IMR-90 (cell line): ENCODE measurements around the gene CUX1.

Experiments used
- MXI1 ChIP-seq: IDR thresholded peaks from 2 replicates; pipeline ENCODE4 v1.6.1; 2012; ENCODE audit warnings: low read depth, mild to moderate bottlenecking, low read length, moderate library complexity, borderline replicate concordance
- POLR2A ChIP-seq: IDR thresholded peaks from 2 replicates; pipeline ENCODE4 v1.6.1; 2012; ENCODE audit warnings: mild to moderate bottlenecking, low read depth, low read length
- RCOR1 ChIP-seq: IDR thresholded peaks from 2 replicates; pipeline ENCODE4 v1.6.1; 2012; ENCODE audit warnings: mild to moderate bottlenecking, low read length, improper control_type of control experiment; ENCODE audit not compliant: insufficient replicate concordance
- SMC3 ChIP-seq: fragments of 150-350 bp; IDR thresholded peaks from 2 replicates; pipeline ENCODE4 v1.6.1; 2016; ENCODE audit warnings: low read depth, mild to moderate bottlenecking, antibody characterized with exemption, low read length, moderate library complexity
- TF ChIP-seq, protein P1 (sequence below): conservative IDR thresholded peaks from 2 replicates; pipeline ENCODE4 v1.5.1; 2012; ENCODE audit warnings: mild to moderate bottlenecking, low read depth, low read length, improper control_type of control experiment
- TF ChIP-seq, protein P2 (sequence below): fragments of 150-350 bp; IDR thresholded peaks from 2 replicates; pipeline ENCODE4 v1.6.1; 2017; ENCODE audit warnings: mild to moderate bottlenecking, antibody characterized with exemption, low read length, low read depth

GRCh38 chr7:102284399-102284798, 467.0 kb downstream of the CUX1 start:
- no peak for TF ChIP-seq MXI1
- TF ChIP-seq, protein P1, sequence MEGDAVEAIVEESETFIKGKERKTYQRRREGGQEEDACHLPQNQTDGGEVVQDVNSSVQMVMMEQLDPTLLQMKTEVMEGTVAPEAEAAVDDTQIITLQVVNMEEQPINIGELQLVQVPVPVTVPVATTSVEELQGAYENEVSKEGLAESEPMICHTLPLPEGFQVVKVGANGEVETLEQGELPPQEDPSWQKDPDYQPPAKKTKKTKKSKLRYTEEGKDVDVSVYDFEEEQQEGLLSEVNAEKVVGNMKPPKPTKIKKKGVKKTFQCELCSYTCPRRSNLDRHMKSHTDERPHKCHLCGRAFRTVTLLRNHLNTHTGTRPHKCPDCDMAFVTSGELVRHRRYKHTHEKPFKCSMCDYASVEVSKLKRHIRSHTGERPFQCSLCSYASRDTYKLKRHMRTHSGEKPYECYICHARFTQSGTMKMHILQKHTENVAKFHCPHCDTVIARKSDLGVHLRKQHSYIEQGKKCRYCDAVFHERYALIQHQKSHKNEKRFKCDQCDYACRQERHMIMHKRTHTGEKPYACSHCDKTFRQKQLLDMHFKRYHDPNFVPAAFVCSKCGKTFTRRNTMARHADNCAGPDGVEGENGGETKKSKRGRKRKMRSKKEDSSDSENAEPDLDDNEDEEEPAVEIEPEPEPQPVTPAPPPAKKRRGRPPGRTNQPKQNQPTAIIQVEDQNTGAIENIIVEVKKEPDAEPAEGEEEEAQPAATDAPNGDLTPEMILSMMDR: no peak
- TF ChIP-seq, protein P2, sequence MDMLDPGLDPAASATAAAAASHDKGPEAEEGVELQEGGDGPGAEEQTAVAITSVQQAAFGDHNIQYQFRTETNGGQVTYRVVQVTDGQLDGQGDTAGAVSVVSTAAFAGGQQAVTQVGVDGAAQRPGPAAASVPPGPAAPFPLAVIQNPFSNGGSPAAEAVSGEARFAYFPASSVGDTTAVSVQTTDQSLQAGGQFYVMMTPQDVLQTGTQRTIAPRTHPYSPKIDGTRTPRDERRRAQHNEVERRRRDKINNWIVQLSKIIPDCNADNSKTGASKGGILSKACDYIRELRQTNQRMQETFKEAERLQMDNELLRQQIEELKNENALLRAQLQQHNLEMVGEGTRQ: no peak
- no peak for TF ChIP-seq SMC3
- TF ChIP-seq POLR2A: no peak
- no peak for TF ChIP-seq RCOR1
